HG03045 (cell line): ENCODE measurements around the gene CNKSR3.

ENCODE experiments used
- ATAC-seq: cut with Tn5 transposase; IDR thresholded peaks from one replicate; pipeline ENCODE4 v1.9.1; 2021; ENCODE audit warnings: mild to moderate bottlenecking, moderate library complexity; ENCODE audit not compliant: unreplicated experiment

CNKSR3 gene

GRCh38 chr6:154428897-154429296 lies 81.6 kb downstream of the CNKSR3 start:
- no peak for ATAC-seq

GRCh38 chr6:154427446-154427845 lies 83.0 kb downstream of the CNKSR3 start:
- no peak for ATAC-seq

GRCh38 chr6:154426997-154427396 lies 83.5 kb downstream of the CNKSR3 start:
- no peak for ATAC-seq

- ATAC-seq: no peak
Observed at GRCh38 chr6:154425034-154425433, 85.5 kb downstream of the CNKSR3 start.

- ATAC-seq: no peak
Observed at GRCh38 chr6:154414021-154414813, 96.3 kb downstream of the CNKSR3 start.

GRCh38 chr6:154412106-154412820 lies 98.2 kb downstream of the CNKSR3 start:
- ATAC-seq: no peak

GRCh38 chr6:154411076-154411475 lies 99.4 kb downstream of the CNKSR3 start:
- no peak for ATAC-seq

GRCh38 chr6:154410619-154411072 lies 99.8 kb downstream of the CNKSR3 start:
- ATAC-seq: no peak

- no peak for ATAC-seq
Observed at GRCh38 chr6:154408891-154409500, 101.5 kb downstream of the CNKSR3 start.

GRCh38 chr6:154407440-154407839 lies 103.0 kb downstream of the CNKSR3 start:
- ATAC-seq: no peak

GRCh38 chr6:154406869-154407268 lies 103.6 kb downstream of the CNKSR3 start:
- ATAC-seq: no peak

GRCh38 chr6:154406301-154406700 lies 104.2 kb downstream of the CNKSR3 start:
- no peak for ATAC-seq

- no peak for ATAC-seq
Observed at GRCh38 chr6:154404791-154405400, 105.6 kb downstream of the CNKSR3 start.

- no peak for ATAC-seq
Observed at GRCh38 chr6:154403788-154404187, 106.7 kb downstream of the CNKSR3 start.

- ATAC-seq: no peak
Observed at GRCh38 chr6:154402081-154402780, 108.3 kb downstream of the CNKSR3 start.

- no peak for ATAC-seq
Observed at GRCh38 chr6:154399097-154399496, 111.4 kb downstream of the CNKSR3 start.

- ATAC-seq: no peak
Observed at GRCh38 chr6:154397491-154398195, 112.8 kb downstream of the CNKSR3 start.

- ATAC-seq: no peak
Observed at GRCh38 chr6:154395878-154396277, 114.6 kb downstream of the CNKSR3 start.

- no peak for ATAC-seq
Observed at GRCh38 chr6:154395316-154395715, 115.2 kb downstream of the CNKSR3 start.

- no peak for ATAC-seq
Observed at GRCh38 chr6:154394571-154394970, 115.9 kb downstream of the CNKSR3 start.
